HG02973 (cell line): ENCODE measurements around the gene ANKRD22.
A peak's percentile ranks its signal among the peaks of the same experiment; 100 is the strongest.

Source experiments
- ATAC-seq: cut with Tn5 transposase; IDR thresholded peaks from one replicate; pipeline ENCODE4 v1.9.1; 2021; ENCODE audit warnings: moderate library complexity; ENCODE audit not compliant: unreplicated experiment

ANKRD22 gene

GRCh38 chr10:88879534-88880281, 28.1 kb upstream of the ANKRD22 start, which contains the start of gene STAMBPL1:
Gene STAMBPL1 (plus strand): TSS chr10:88880245. CDS start chr10:88901709, 21,464 bp downstream.
- peak; percentile 34 for ATAC-seq

GRCh38 chr10:88877298-88877697, 25.7 kb upstream of the ANKRD22 start:
- ATAC-seq: no peak

- ATAC-seq: no peak
Observed at GRCh38 chr10:88875081-88875480, 23.4 kb upstream of the ANKRD22 start.

GRCh38 chr10:88874281-88874680, 22.6 kb upstream of the ANKRD22 start:
- ATAC-seq: no peak

- no peak for ATAC-seq
Observed at GRCh38 chr10:88873757-88874156, 22.1 kb upstream of the ANKRD22 start.

GRCh38 chr10:88870089-88870488, 18.4 kb upstream of the ANKRD22 start:
- no peak for ATAC-seq

- no peak for ATAC-seq
Observed at GRCh38 chr10:88866454-88866853, 14.8 kb upstream of the ANKRD22 start.

GRCh38 chr10:88865281-88865876, 13.7 kb upstream of the ANKRD22 start:
- no peak for ATAC-seq

- no peak for ATAC-seq
Observed at GRCh38 chr10:88861036-88861435, 9.4 kb upstream of the ANKRD22 start.

- no peak for ATAC-seq
Observed at GRCh38 chr10:88858491-88858890, 6.8 kb upstream of the ANKRD22 start.

GRCh38 chr10:88857831-88858230, 6.2 kb upstream of the ANKRD22 start:
- no peak for ATAC-seq

- ATAC-seq: no peak
Observed at GRCh38 chr10:88854684-88855083, 3.0 kb upstream of the ANKRD22 start.

GRCh38 chr10:88853155-88853881, 1.7 kb upstream of the ANKRD22 start:
- no peak for ATAC-seq

GRCh38 chr10:88852327-88852726, 683 bp upstream of the ANKRD22 start:
- no peak for ATAC-seq

GRCh38 chr10:88850712-88851111, 932 bp downstream of the ANKRD22 start:
- no peak for ATAC-seq

GRCh38 chr10:88849234-88849633, 2.4 kb downstream of the ANKRD22 start:
- no peak for ATAC-seq

GRCh38 chr10:88848499-88848898, 3.1 kb downstream of the ANKRD22 start:
- ATAC-seq: no peak

GRCh38 chr10:88843171-88843570, 8.5 kb downstream of the ANKRD22 start:
- ATAC-seq: no peak

GRCh38 chr10:88841316-88842111, 10.1 kb downstream of the ANKRD22 start:
- no peak for ATAC-seq

- no peak for ATAC-seq
Observed at GRCh38 chr10:88840881-88841280, 10.8 kb downstream of the ANKRD22 start.

GRCh38 chr10:88840104-88840503, 11.5 kb downstream of the ANKRD22 start:
- no peak for ATAC-seq
